GM12892 (cell line): ENCODE data around the gene TNK2.

Source experiments
- POLR2A ChIP-seq: IDR thresholded peaks from 2 replicates; pipeline ENCODE4 v1.6.1; 2011; ENCODE audit warnings: low read depth, low read length, control low read depth
- POLR2AphosphoS5 ChIP-seq: IDR thresholded peaks from 2 replicates; pipeline ENCODE4 v1.6.1; 2011; ENCODE audit warnings: low read depth, low read length, control low read depth

- no peak for TF ChIP-seq POLR2AphosphoS5
- no peak for TF ChIP-seq POLR2A
Observed at GRCh38 chr3:195883801-195884200, 24.6 kb downstream of the TNK2 start.
